ENCODE results near the gene CLDN8. TPM values are rescaled to one million over a fixed set of nuclear protein-coding genes. Genes with fewer than 3 reads are reported as not detected.

CLDN8 gene
- total and polyA plus RNA-seq, 11 donors, result not detected

- Histone ChIP-seq H3K36me3 (no peaks in the 10 kb centered on the region), H3K4me1 (no peaks in the 10 kb centered on the region), H3K27ac (no peak overlapping the region), H3K4me3 (no peak overlapping the region), H3K9me3 (peaks cover 0 to 7% (median 0%) of the 10 kb centered on the region in 12 donors), H3K27me3 (no peaks in the 10 kb centered on the region)
- intact Hi-C loops (cut with DNase I), result loop anchor here in 3 of 10 donors (10.0 kb wide), 2 partner anchors 177 to 207 kb away; no protein-coding TSS in a partner anchor
- 74 to 83% (median 78%) methylated on average over 1 of the region's 1 CpG for WGBS, 4 donors
- ATAC-seq, result no peak
- no peak for TF ChIP-seq POLR2A (IDR thresholded peaks at IDR 0.05)
- TF ChIP-seq CTCF (IDR thresholded peaks at IDR 0.05), result no peak
- no peak for DNase-seq
Measured at GRCh38 chr21:30251781-30252180, 35.9 kb upstream of the CLDN8 start.

- Histone ChIP-seq H3K36me3 (no peaks in the 10 kb centered on the region), H3K27ac (no peak overlapping the region), H3K9me3 (peaks cover 0 to 7% (median 0%) of the 10 kb centered on the region in 12 donors), H3K4me3 (no peak overlapping the region), H3K27me3 (no peaks in the 10 kb centered on the region), H3K4me1 (no peaks in the 10 kb centered on the region)
- TF ChIP-seq CTCF (IDR thresholded peaks at IDR 0.05), result no peak
- TF ChIP-seq POLR2A (IDR thresholded peaks at IDR 0.05), result no peak
- WGBS, 4 donors, result 49 to 89% (median 63%) methylated on average over 3 of the region's 3 CpGs
- ATAC-seq (no peak), DNase-seq (no peak)
- intact Hi-C loops (cut with DNase I), result loop anchor here in 3 of 10 donors (10.0 kb wide), 2 partner anchors 175 to 205 kb away; no protein-coding TSS in a partner anchor
Measured at GRCh38 chr21:30249936-30250335, 34.0 kb upstream of the CLDN8 start.

- TF ChIP-seq CTCF (IDR thresholded peaks at IDR 0.05) (no peak), POLR2A (IDR thresholded peaks at IDR 0.05) (no peak)
- Histone ChIP-seq H3K36me3 (no peaks in the 10 kb centered on the region), H3K27ac (no peak overlapping the region), H3K27me3 (no peaks in the 10 kb centered on the region), H3K4me3 (no peak overlapping the region), H3K4me1 (no peaks in the 10 kb centered on the region), H3K9me3 (peaks cover 0 to 7% (median 0%) of the 10 kb centered on the region in 12 donors)
- no peak for ATAC-seq
- intact Hi-C loops (cut with DNase I), result no loop called here
- WGBS, 4 donors, result 72 to 82% (median 78%) methylated on average over 9 of the region's 9 CpGs
- no peak for DNase-seq
Measured at GRCh38 chr21:30248844-30249243, 32.9 kb upstream of the CLDN8 start.

GRCh38 chr21:30245061-30245460 is 29.2 kb upstream of the CLDN8 start:
- no peak for ATAC-seq
- intact Hi-C loops (cut with DNase I), result no loop called here
- no peak for DNase-seq

More at GRCh38 chr21:30245061-30245460, 29.2 kb upstream of the CLDN8 start:
- no peak overlapping the region for H3K4me3 ChIP-seq
- no peaks in the 10 kb centered on the region for H3K27me3 ChIP-seq
- H3K27ac ChIP-seq, result no peak overlapping the region
- TF ChIP-seq POLR2A (IDR thresholded peaks at IDR 0.05) (no peak), CTCF (IDR thresholded peaks at IDR 0.05) (no peak)
- H3K36me3 ChIP-seq, result no peaks in the 10 kb centered on the region
- no peaks in the 10 kb centered on the region for H3K4me1 ChIP-seq
- no peaks in the 10 kb centered on the region for H3K9me3 ChIP-seq

Data from heart left ventricle (tissue), 16 donors.